SH-SY5Y (cell line): ENCODE measurements around the gene GPR35.

Experiments
- GATA2 ChIP-seq: IDR thresholded peaks from 2 replicates; pipeline ENCODE4 v1.6.1; 2011; ENCODE audit warnings: mild to moderate bottlenecking, low read depth, low read length
- GATA3 ChIP-seq: IDR thresholded peaks from 2 replicates; pipeline ENCODE4 v1.6.1; 2011; ENCODE audit warnings: low read depth, mild to moderate bottlenecking, low read length, moderate library complexity

The GPR35 gene

DNA sequence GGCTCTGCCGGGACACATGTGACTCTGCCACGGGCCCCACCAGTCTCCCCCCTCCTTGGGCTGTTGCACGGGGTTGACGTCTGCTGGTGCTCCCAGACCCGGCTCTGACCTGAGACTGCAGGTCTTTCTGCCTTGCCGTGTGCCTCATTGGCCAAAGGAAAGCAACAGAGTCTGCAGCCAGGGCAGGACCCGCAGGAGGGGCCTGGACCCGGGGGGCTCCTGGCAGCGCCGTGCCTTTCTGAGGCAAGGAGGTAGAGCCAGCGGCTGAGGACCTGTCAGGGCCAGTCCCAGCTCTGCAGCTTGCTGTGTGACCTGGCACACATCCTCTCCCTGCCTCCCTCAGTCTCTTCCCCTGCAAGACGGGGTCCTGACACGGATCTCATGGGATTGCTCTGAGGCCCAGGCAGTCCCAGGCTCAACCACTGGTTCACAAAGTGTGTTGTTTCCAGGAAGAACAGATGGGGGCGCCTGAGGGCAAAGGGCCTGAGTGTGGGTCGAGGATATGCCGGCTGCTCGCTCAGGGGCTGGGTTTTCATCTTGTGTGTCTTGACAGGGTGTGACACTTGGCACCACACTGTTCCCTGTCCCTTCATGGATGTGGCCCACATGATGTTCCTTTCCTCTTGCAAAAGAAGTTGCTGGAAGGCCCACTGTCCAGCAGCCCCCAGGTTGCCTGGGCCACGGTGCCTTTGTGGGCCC lies 29.8 kb upstream of the GPR35 start:
- no peak for TF ChIP-seq GATA3
- TF ChIP-seq GATA2 = no peak

DNA sequence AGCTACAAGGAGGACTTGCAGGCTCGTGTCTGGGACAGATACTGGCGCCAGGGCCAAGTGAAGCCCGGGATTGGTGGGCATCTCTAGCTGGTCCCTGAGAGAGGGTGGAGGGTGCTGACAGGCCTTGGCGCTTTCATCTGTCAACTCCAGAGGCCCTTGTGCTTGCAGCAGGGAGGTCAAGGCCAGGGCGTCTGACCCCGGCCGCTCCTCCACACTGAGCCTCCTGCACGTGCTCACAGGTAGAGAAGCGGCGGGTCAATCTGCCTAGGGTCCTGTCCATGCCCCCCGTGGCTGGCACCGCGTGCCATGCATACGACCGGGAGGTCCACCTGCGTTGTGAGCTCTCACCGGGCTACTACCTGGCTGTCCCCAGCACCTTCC lies 29.2 kb upstream of the GPR35 start:
- TF ChIP-seq GATA3 (no peak), GATA2 (no peak)

DNA sequence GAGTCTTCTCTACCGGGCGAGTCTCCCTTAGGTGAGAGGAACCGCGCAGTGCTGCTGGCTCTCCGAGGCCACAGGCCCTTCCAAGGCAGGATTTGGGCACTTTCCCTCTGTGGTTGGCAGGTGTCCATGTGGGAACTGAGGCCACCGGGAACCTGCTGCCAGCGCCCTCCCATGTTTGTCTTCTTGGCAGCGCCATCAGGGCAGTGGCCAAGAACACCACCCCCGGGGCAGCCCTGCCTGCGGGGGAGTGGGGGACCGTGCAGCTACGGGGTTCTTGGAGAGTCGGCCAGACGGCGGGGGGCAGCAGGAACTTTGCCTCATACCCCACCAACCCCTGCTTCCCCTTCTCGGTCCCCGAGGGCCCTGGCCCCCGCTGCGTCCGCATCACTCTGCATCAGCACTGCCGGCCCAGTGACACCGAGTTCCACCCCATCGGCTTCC lies 28.8 kb upstream of the GPR35 start:
- TF ChIP-seq GATA2 (no peak), GATA3 (no peak)

DNA sequence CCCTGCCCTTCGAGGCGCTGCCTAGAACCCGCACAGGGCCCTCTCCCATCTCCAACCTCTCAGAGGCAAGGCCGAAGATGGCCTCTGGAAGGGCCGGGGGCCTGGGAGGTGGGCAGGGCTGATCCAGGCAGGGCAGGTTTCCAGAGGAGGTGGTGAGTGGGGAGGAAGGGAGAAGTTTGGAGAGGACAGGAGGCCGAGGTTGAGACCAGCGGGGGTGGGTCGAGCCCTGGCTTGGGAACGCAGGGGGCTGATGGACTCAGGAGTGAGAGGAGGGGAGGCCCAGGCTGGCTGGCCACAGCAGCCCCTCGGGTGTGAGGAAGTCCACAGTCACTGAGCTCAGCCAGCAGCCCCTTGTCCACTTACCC lies 28.2 kb upstream of the GPR35 start:
- TF ChIP-seq GATA2 (no peak), GATA3 (no peak)

DNA sequence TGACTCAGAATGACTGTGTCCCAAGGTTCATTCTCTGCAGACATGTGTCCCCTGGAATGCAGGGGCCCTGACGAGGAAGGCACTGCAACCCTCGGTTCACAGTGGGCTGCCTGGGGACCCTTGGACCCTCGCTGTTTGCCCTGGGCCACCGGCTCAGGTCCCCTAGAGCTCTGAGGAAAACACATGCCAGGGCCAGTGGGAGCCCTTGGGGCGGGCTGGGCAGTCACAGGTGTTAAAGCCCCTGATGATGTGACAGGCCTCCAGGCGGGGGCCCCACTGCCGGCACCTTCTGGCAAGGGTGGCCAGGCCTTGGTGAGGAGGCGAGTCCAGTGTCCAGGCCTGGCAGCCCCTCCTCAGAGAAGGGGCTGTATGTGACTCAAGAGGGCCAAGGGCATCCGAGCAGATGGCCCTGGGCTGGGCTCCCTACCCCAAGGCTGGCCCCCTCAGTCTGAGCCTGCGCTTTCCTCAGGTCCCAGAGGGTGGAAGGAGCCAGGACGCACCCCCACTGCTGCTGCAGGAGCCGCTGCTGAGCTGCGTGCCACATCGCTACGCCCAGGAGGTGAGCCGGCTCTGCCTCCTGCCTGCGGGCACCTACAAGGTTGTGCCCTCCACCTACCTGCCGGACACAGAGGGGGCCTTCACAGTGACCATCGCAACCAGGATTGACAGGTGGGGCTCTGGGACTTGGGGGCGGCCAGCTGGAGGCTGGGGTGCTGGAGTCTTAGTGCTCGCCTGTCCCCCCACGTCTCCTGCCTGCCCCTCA lies 27.7 kb upstream of the GPR35 start:
- TF ChIP-seq GATA3 (no peak), GATA2 (no peak)

DNA sequence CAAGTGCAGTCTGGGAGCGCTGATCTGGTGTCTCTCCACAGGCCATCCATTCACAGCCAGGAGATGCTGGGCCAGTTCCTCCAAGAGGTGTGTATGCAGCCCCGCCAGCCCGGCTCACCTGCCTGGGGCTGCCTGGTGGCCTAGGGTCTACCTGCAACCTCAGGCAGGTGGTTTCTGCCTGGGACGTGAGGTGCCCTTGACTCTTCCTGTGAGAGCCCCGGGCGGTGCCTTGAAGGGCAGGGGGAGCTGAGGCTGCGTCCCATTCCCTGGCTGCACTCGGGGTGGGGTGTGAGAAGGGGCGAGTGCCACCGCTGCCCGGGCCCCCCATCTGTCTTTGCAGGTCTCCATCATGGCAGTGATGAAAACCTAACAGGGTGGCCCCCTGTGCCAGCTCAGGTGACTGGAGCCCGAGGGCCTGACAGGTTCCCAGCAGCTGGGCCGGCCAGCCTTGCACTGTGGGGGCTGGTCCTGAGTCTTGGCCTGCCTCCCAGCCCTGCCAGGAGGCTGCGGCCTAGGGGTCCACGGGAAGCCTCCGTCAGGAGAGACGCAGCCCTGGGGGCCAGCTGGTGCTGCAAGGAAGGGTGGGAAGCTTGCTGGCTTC lies 26.9 kb upstream of the GPR35 start:
- TF ChIP-seq GATA2 (no peak), GATA3 (no peak)

DNA sequence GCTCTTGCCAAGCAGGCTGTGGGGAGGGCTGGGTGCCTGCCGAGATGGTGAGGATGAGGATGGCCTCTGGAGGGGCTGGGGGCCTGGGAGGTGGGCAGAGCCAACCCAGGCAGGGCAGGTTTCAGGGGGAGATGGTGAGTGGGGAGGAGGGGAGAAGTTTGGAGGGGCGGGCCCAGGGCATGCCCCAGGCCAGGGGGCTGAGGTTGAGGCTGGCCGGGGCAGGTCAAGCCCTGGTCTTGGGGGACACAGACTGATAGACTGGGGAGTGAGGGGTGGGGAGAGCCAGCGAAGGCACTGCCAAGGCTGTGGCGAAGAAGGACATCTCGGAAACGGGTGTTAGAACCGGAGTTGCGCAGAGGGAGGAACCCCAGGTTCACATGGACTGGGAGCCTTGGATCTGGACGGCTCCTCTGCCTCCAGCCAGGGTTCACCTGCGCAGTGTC lies 26.1 kb upstream of the GPR35 start:
- no peak for TF ChIP-seq GATA3
- no peak for TF ChIP-seq GATA2

DNA sequence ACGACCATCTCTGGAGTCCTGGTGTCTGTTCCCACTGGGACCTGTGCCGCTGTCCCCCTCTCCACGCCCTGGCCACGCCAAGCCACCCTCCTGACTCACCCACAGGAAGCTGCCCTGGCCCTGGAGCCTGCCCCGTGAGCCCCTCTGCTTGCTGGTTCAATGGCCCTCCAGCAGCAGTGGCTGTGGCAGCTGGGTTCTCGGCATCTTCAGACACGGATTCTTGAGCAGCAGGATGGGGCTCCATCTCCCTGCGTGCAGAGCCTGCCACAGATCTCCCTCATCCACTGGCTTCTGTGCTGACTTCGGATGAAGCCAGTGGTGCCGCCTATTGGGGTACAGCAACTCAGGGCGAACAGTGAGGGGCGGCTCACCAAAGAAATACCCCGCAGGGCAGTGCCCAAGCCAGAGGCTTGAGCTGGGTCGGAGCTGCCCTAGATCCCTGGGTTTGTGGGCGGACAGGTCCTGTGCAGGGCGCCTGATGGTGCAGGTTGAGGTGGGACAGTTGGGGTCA lies 24.8 kb upstream of the GPR35 start:
- no peak for TF ChIP-seq GATA3
- no peak for TF ChIP-seq GATA2

DNA sequence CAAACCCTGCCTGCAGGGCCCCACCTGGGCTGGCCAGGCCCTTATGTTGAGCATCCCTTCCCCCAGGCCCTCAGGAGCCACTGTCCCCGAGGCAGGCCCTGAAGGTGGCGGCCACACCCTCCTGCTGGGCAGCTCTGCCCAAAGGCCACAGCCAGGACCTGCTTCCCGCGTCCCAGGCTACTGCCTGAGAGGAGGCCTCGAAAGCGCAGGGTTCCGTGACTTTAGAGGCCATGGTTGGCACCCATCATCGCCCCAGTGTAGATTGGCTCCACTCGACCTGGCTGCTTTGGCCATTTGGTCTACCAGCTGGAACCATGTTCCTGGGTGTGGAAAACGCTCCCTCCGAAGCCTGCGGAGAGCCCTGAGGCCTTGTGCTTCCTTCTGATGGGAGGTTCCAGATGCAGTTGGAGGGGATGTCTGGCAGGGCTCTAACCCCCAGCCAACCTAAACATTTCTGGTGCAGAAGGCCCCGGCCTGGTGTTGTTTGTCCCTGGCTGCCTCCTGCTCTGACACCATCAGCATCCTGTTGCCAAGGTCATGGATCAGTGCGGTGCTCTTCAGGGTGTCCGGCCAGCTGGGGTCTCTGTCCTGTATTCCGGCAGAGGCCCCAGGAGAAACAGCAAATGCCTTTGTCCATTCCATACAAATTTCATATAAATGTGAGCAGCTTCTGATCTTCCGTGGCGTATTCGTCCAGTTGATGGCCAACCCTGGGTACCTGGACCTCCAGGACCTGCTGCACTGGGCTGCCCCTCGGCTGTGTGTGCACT lies 24.0 kb upstream of the GPR35 start:
- no peak for TF ChIP-seq GATA3
- no peak for TF ChIP-seq GATA2

DNA sequence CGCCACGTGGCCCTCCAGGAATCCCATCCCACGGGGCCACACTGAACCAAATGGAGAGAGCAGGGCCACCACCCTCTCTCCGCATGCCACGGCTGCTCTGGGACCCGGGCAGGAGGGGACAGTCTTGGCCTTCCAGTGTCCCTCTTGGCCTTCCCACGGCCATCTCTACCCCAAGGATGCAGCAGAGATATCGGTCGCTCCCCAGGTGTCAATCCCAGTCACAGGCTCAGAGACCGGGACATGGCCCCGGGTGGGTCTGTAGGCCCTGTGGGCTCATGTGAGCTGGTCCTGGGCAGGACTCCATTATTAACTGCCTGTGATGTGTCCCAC lies 23.5 kb upstream of the GPR35 start:
- TF ChIP-seq GATA3 = no peak
- no peak for TF ChIP-seq GATA2

DNA sequence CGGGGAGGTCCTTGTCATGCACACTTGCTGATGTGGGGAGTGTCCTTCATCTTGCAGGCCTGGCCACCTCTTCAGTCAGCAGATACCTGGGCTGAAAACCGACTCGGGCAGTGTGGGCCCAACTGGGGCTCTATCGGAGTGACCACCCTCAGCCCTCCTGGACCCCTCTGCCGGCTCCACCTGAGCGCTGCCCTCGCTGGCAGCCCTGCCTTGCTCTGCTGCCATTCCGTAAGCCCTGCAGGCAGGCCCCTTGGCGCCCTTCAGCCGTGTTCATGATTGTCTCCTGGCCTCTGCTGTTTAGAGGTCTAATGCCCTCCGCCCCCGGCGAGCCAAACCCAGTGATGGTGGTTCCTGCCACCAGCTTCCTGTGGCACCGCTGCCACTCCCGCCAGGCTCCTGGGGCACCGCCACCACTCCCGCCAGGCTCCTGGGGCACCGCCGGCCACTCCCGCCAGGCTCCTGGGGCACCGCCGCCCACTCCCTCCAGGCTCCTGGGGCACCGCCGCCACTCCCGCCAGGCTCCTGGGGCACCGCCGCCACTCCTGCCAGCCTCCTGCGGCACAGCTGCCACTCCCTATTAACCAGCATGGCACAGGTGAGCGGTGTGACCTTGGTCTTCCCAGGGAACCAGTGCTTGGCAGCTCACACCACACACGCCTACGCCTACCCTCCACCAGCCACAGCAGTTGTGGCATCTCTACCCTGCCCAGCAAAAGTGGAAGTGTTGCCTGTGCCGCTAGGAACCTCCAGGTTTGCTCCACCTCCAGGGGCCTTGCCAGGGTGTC lies 22.8 kb upstream of the GPR35 start:
- TF ChIP-seq GATA2 = no peak
- TF ChIP-seq GATA3 = no peak

DNA sequence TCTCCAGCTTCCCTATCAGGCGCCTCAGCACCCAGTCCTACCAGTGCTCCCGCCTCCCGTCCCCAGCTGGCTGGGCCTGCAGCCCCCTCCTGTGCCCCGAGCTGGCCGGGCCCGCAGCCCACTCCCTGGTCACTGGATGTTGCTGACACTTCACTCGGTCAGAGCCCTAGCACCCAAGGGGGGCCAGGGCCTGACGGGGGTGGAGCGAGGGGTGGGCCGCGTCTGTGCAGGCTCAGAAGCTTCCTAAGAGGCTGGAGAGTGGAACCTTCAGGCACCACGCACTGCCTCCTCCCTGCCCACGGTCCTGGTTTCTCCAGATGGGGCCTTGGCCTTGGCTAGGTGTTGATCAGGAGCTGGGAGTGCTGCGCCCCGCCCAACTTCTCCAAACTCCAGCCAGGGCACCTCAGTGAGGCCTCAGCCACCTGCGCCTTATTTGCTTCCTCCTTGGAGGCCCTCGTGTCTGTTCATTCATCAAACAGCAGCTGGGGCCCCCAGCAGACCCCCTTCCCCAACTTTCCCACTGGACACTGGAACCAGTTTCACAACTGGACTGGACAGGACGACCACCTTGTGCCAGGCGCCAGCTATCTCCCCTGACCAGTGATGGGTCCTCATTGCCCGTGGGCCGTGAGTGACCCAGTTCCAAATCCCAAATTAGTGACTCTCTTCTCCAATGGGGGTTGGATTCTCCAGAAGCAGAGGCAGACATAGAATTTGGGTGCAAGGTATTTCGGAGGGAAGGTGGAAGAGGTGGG lies 22.0 kb upstream of the GPR35 start:
- no peak for TF ChIP-seq GATA3
- TF ChIP-seq GATA2 = no peak

DNA sequence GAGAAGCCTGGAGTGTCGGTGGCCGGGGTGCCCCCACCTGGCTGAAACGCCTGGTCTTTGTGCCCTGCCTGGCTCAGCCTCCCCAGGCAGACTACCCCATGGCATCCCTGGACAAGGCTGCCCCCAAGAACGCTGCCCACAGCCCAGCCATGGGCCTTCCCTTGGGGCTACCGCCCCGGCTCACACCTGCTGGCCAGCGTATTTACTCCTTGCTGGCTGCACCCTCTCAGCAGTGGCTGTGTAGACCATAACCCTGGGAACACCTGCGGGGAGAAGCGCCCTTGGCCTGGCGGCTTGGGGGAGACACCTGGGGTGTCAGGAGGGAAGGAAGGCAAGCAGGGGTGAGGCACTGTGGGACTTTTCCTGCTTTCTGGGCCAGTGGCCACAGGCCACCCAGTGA lies 21.4 kb upstream of the GPR35 start:
- TF ChIP-seq GATA2 (no peak), GATA3 (no peak)
